ENCODE data around the gene TMPRSS2.

- TF ChIP-seq POLR2A (IDR thresholded peaks at IDR 0.05) (no peak), CTCF (IDR thresholded peaks at IDR 0.05) (no peak)
Measured at GRCh38 chr21:41529769-41530168, 21.8 kb upstream of the TMPRSS2 start.
